GM23338 (cell line): ENCODE data around the gene AGBL4. TPM values are rescaled to one million over a fixed set of nuclear protein-coding genes. Genes with fewer than 3 reads are reported as not detected.

Experiments used
- ATAC-seq: fragments of 200-7000 bp; cut with Tn5 transposase; 3 replicates; pipeline ENCODE4 v1.9.1; 2020
- DNase-seq: peaks from one replicate; pipeline ENCODE4 v3.0.0-alpha.2; 2015; ENCODE audit warnings: low spot score
- H2AFZ ChIP-seq: fragments of 200-600 bp; sonication (generic); 2 replicates; pipeline ENCODE4 v1.8.0; 2016; ENCODE audit warnings: antibody characterized with exemption, mild to moderate bottlenecking, moderate library complexity
- H3F3A ChIP-seq: fragments of 200-600 bp; sonication (generic); replicated peaks from 2 replicates; pipeline ENCODE4 v1.8.0; 2017; ENCODE audit warnings: antibody characterized with exemption, mixed run types, low read depth
- H3K27ac ChIP-seq: fragments of 200-600 bp; sonication (generic); 2 replicates; pipeline ENCODE4 v1.6.1; 2016; ENCODE audit warnings: low read depth
- H3K27me3 ChIP-seq: fragments of 200-600 bp; sonication (generic); 2 replicates; pipeline ENCODE4 v1.8.0; 2016; ENCODE audit warnings: mild to moderate bottlenecking, mixed run types, moderate library complexity; ENCODE audit not compliant: insufficient read depth
- H3K36me3 ChIP-seq: fragments of 200-600 bp; sonication (generic); 2 replicates; pipeline ENCODE4 v1.8.0; 2016; ENCODE audit warnings: mild to moderate bottlenecking; ENCODE audit not compliant: insufficient read depth
- H3K4me1 ChIP-seq: fragments of 200-600 bp; sonication (generic); 2 replicates; pipeline ENCODE4 v1.8.0; 2016; ENCODE audit warnings: mild to moderate bottlenecking, moderate library complexity; ENCODE audit not compliant: insufficient read depth
- H3K4me2 ChIP-seq: fragments of 200-600 bp; sonication (generic); 2 replicates; pipeline ENCODE4 v1.7.1; 2017; ENCODE audit warnings: mixed run types
- H3K4me3 ChIP-seq: fragments of 200-600 bp; sonication (generic); 2 replicates; pipeline ENCODE4 v1.6.1; 2016; ENCODE audit warnings: mixed run types
- H3K79me2 ChIP-seq: fragments of 200-600 bp; sonication (generic); replicated peaks from 2 replicates; pipeline ENCODE4 v1.8.0; 2017; ENCODE audit warnings: mild to moderate bottlenecking; ENCODE audit not compliant: insufficient read depth
- H3K9me2 ChIP-seq: fragments of 200-600 bp; sonication (generic); 2 replicates; pipeline ENCODE4 v1.8.0; 2017; ENCODE audit not compliant: insufficient read depth
- H4K20me1 ChIP-seq: fragments of 200-600 bp; sonication (generic); replicated peaks from 2 replicates; pipeline ENCODE4 v1.8.0; 2017; ENCODE audit warnings: mild to moderate bottlenecking; ENCODE audit not compliant: insufficient read depth
- H3K27ac Mint-ChIP-seq: 2 replicates; pipeline ENCODE4 v1.8.0; 2020; ENCODE audit warnings: inconsistent platforms, mild to moderate bottlenecking, moderate library complexity, mixed read lengths
- H3K27me3 Mint-ChIP-seq: 3 replicates; pipeline ENCODE4 v1.8.0; 2022; ENCODE audit warnings: low read depth, mild to moderate bottlenecking, moderate library complexity, mixed read lengths, inconsistent platforms; ENCODE audit not compliant: insufficient read depth, poor library complexity
- H3K36me3 Mint-ChIP-seq: 3 replicates; pipeline ENCODE4 v1.8.0; 2021; ENCODE audit warnings: low read depth, mild to moderate bottlenecking, inconsistent platforms, moderate library complexity, mixed read lengths
- H3K4me1 Mint-ChIP-seq: 3 replicates; pipeline ENCODE4 v1.8.0; 2020; ENCODE audit warnings: mild to moderate bottlenecking, inconsistent platforms, mixed read lengths
- H3K4me3 Mint-ChIP-seq: 3 replicates; pipeline ENCODE4 v1.8.0; 2021; ENCODE audit warnings: moderate library complexity, mild to moderate bottlenecking, inconsistent platforms, mixed read lengths
- H3K9me3 Mint-ChIP-seq: 3 replicates; pipeline ENCODE4 v1.8.0; 2020; ENCODE audit warnings: moderate library complexity, mild to moderate bottlenecking, inconsistent platforms, mixed read lengths
- CREB1 ChIP-seq: fragments of 250-450 bp; sonication (Bioruptor Pico); IDR thresholded peaks from 2 replicates; pipeline ENCODE4 v1.5.0; 2020; ENCODE audit warnings: low read depth, mild to moderate bottlenecking, moderate library complexity
- EZH2phosphoT487 ChIP-seq: fragments of 200-600 bp; sonication (generic); IDR thresholded peaks from one replicate; pipeline ENCODE4 v1.8.1; 2018; ENCODE audit warnings: antibody characterized with exemption; ENCODE audit not compliant: unreplicated experiment
- JUNB ChIP-seq: IDR thresholded peaks from one replicate; pipeline ENCODE4 v1.6.1; 2016; ENCODE audit warnings: antibody characterized with exemption; ENCODE audit not compliant: unreplicated experiment
- NANOG ChIP-seq: IDR thresholded peaks from 2 replicates; pipeline ENCODE4 v1.6.1; 2016; ENCODE audit warnings: antibody characterized with exemption, borderline replicate concordance
- POLR2AphosphoS5 ChIP-seq: IDR thresholded peaks from 2 replicates; pipeline ENCODE4 v1.6.1; 2016; ENCODE audit warnings: antibody characterized with exemption, low read depth
- REST ChIP-seq: IDR thresholded peaks from one replicate; pipeline ENCODE4 v1.6.1; 2018; ENCODE audit warnings: antibody characterized with exemption; ENCODE audit not compliant: unreplicated experiment
- STAT1 ChIP-seq: IDR thresholded peaks from one replicate; pipeline ENCODE4 v1.6.1; 2016; ENCODE audit warnings: antibody characterized with exemption; ENCODE audit not compliant: unreplicated experiment
- ZNF331 ChIP-seq: fragments of 250-450 bp; sonication (Bioruptor Pico); IDR thresholded peaks from 2 replicates; pipeline ENCODE4 v1.5.0; 2020; ENCODE audit warnings: low read depth, mild to moderate bottlenecking, moderate library complexity
- polyA plus RNA-seq: library from polyadenylated mRNA; unstranded; fragments of >200 nt; fragmentation: Nextera tagmentation; extraction: Ambion mirVana; gene quantifications from 2 replicates; pipeline ENCODE4 v1.2.1, GENCODE V29; 2016
- total RNA-seq: library from RNA; depleted of rRNA; stranded (reverse); fragments of >200 nt; shearing (Covaris generic); gene quantifications from 2 replicates; pipeline ENCODE4 v1.2.3, GENCODE V29; 2014
- TF ChIP-seq, protein P1 (sequence below): IDR thresholded peaks from 2 replicates; pipeline ENCODE4 v1.6.1; 2016; ENCODE audit warnings: antibody characterized with exemption

AGBL4 gene
- total and polyA plus RNA-seq, 2 experiments from 2014 or later, result 0.91 to 1.5 TPM

DNA sequence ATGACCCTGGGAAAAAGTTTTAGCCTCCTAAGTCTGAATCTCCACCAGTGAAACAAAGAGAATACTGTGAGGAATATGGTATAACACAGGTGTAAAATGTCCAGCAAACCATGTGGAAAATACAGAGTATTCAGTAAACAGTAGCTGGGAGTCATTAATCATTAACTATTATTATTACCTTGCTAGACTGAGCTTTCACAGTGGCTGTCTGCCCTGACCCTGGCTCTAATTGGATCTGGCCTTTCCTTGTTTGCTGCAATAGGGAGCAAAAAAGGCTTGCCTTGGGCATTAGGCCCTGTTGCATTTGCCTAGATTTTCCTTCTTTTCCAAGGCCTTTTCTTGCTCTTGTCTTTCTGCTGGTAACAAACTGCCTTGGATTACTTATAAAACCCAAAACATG lies 1068.0 kb downstream of the AGBL4 start:
- Histone ChIP-seq H3K4me3 (no peak overlapping the region), H2AFZ (no peak overlapping the region), H3F3A (no peaks in the 10 kb centered on the region), H3K27me3 (no peaks in the 10 kb centered on the region), H3K4me2 (no peak overlapping the region), H3K27ac (no peak overlapping the region), H3K79me2 (no peaks in the 10 kb centered on the region), H4K20me1 (no peaks in the 10 kb centered on the region), H3K9me2 (no peaks in the 10 kb centered on the region), H3K4me1 (no peaks in the 10 kb centered on the region), H3K36me3 (no peaks in the 10 kb centered on the region)
- TF ChIP-seq STAT1, result no peak
- TF ChIP-seq ZNF331 (CRISPR knock-in tag), result no peak
- no peak for TF ChIP-seq REST
- TF ChIP-seq, protein P1, sequence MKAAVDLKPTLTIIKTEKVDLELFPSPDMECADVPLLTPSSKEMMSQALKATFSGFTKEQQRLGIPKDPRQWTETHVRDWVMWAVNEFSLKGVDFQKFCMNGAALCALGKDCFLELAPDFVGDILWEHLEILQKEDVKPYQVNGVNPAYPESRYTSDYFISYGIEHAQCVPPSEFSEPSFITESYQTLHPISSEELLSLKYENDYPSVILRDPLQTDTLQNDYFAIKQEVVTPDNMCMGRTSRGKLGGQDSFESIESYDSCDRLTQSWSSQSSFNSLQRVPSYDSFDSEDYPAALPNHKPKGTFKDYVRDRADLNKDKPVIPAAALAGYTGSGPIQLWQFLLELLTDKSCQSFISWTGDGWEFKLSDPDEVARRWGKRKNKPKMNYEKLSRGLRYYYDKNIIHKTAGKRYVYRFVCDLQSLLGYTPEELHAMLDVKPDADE, result no peak
- no peak for TF ChIP-seq CREB1 (CRISPR knock-in tag)
- DNase-seq, result no peak
- no peak overlapping the region for H3K27ac Mint-ChIP-seq
- H3K9me3 Mint-ChIP-seq, result peaks cover 27% of the 10 kb centered on the region
- no peaks in the 10 kb centered on the region for H3K36me3 Mint-ChIP-seq
- no peaks in the 10 kb centered on the region; the same call in 2 of the 3 replicates for H3K4me1 Mint-ChIP-seq
- peaks cover 2% of the 10 kb centered on the region for H3K27me3 Mint-ChIP-seq
- ATAC-seq, result no peak
- H3K4me3 Mint-ChIP-seq, result no peak overlapping the region

GRCh38 chr1:48953617-48954016 lies 1070.1 kb downstream of the AGBL4 start:
- no peaks in the 10 kb centered on the region for H4K20me1 ChIP-seq
- ATAC-seq, result no peak
- H3K9me3 Mint-ChIP-seq, result peaks cover 20% of the 10 kb centered on the region

More at GRCh38 chr1:48953617-48954016, 1070.1 kb downstream of the AGBL4 start:
- H3K4me3 Mint-ChIP-seq, result no peak overlapping the region
- H3K4me3 ChIP-seq, result no peak overlapping the region
- no peaks in the 10 kb centered on the region for H3F3A ChIP-seq
- H3K27me3 ChIP-seq, result no peaks in the 10 kb centered on the region
- no peak overlapping the region for H3K27ac Mint-ChIP-seq
- H3K27ac ChIP-seq, result no peak overlapping the region
- H3K27me3 Mint-ChIP-seq, result peaks cover 2% of the 10 kb centered on the region
- H2AFZ ChIP-seq, result no peak overlapping the region
- no peak overlapping the region for H3K4me2 ChIP-seq
- no peaks in the 10 kb centered on the region for H3K79me2 ChIP-seq
- H3K4me1 ChIP-seq, result no peaks in the 10 kb centered on the region
- H3K36me3 ChIP-seq, result no peaks in the 10 kb centered on the region
- no peaks in the 10 kb centered on the region; the same call in 2 of the 3 replicates for H3K4me1 Mint-ChIP-seq
- no peaks in the 10 kb centered on the region for H3K36me3 Mint-ChIP-seq
- H3K9me2 ChIP-seq, result no peaks in the 10 kb centered on the region
- TF ChIP-seq NANOG, result no peak
- TF ChIP-seq ZNF331 (CRISPR knock-in tag), result no peak
- no peak for TF ChIP-seq POLR2AphosphoS5
- no peak for TF ChIP-seq STAT1
- TF ChIP-seq JUNB, result no peak
- TF ChIP-seq EZH2phosphoT487, result no peak
- no peak for DNase-seq
